Mesenchymal stem cell (in vitro differentiated cells and primary cell): ENCODE data around the gene SPECC1L.

Source experiments
- DNase-seq: peaks from one replicate; pipeline ENCODE4 v3.0.0-alpha.2; 2013
- H2AFZ ChIP-seq: one replicate; pipeline ENCODE4 v1.6.1; 2013; ENCODE audit warnings: low read depth, mild to moderate bottlenecking, control low read depth, inconsistent platforms, low read length, moderate library complexity
- H2AK5ac ChIP-seq: 2 replicates; pipeline ENCODE4 v1.6.1; 2013; ENCODE audit warnings: low read length, moderate library complexity, mild to moderate bottlenecking, inconsistent platforms; ENCODE audit not compliant: severe bottlenecking
- H2BK120ac ChIP-seq: one replicate; pipeline ENCODE4 v1.6.1; 2013; ENCODE audit warnings: low read depth, mild to moderate bottlenecking, inconsistent platforms, low read length, moderate library complexity
- H2BK12ac ChIP-seq, 2 experiments: one replicate each; pipeline ENCODE4 v1.6.1; 2013; ENCODE audit warnings: inconsistent platforms in 2 of 2, low read length in 2 of 2, mild to moderate bottlenecking in 2 of 2, moderate library complexity in 2 of 2, control low read depth in 1 of 2
- H2BK15ac ChIP-seq: one replicate; pipeline ENCODE4 v1.6.1; 2013; ENCODE audit warnings: mild to moderate bottlenecking, low read depth, inconsistent platforms; ENCODE audit not compliant: poor library complexity, severe bottlenecking
- H2BK5ac ChIP-seq: 2 replicates; pipeline ENCODE4 v1.6.1; 2013; ENCODE audit warnings: low read depth, mild to moderate bottlenecking, low read length, control low read depth, inconsistent platforms; ENCODE audit not compliant: poor library complexity, severe bottlenecking
- H3K14ac ChIP-seq, 2 experiments: one replicate each; pipeline ENCODE4 v1.6.1; 2013; ENCODE audit warnings: inconsistent platforms in 2 of 2, low read length in 2 of 2, control low read depth in 1 of 2, mild to moderate bottlenecking in 1 of 2, moderate library complexity in 1 of 2
- H3K18ac ChIP-seq, 2 experiments: one replicate each; pipeline ENCODE4 v1.6.1; 2013; ENCODE audit warnings: inconsistent platforms in 2 of 2, low read length in 2 of 2, control low read depth in 1 of 2, low read depth in 1 of 2, mild to moderate bottlenecking in 1 of 2
- H3K23ac ChIP-seq, 2 experiments: one replicate each; pipeline ENCODE4 v1.6.1; 2013; ENCODE audit warnings: inconsistent platforms in 2 of 2, low read length in 2 of 2, mild to moderate bottlenecking in 2 of 2, moderate library complexity in 2 of 2, control low read depth in 1 of 2
- H3K27ac ChIP-seq: 2 replicates; pipeline ENCODE4 v1.5.1; 2013; ENCODE audit warnings: mild to moderate bottlenecking, moderate library complexity, low read length, control low read depth, inconsistent platforms; ENCODE audit not compliant: poor library complexity, severe bottlenecking
- H3K27me3 ChIP-seq, 2 experiments: 2 replicates each; pipeline versions ENCODE4 v1.6.1 to v1.7.0; 2013; ENCODE audit warnings: low read length in 2 of 2, mild to moderate bottlenecking in 2 of 2, moderate library complexity in 2 of 2, control low read depth in 1 of 2, inconsistent platforms in 1 of 2; ENCODE audit not compliant: control insufficient read depth in 1 of 2, insufficient read depth in 1 of 2
- H3K36me3 ChIP-seq, 2 experiments: 2 replicates each; pipeline versions ENCODE4 v1.6.1 to v1.7.0; 2013; ENCODE audit warnings: low read length in 2 of 2, control low read depth in 1 of 2, inconsistent platforms in 1 of 2, low read depth in 1 of 2, mild to moderate bottlenecking in 1 of 2; ENCODE audit not compliant: insufficient read depth in 2 of 2, control insufficient read depth in 1 of 2
- H3K4ac ChIP-seq, 2 experiments: one replicate each; pipeline ENCODE4 v1.6.1; 2013; ENCODE audit warnings: inconsistent platforms in 2 of 2, low read length in 2 of 2, mild to moderate bottlenecking in 2 of 2, moderate library complexity in 2 of 2, control low read depth in 1 of 2, low read depth in 1 of 2
- H3K4me1 ChIP-seq: 2 replicates; pipeline ENCODE4 v1.6.1; 2013; ENCODE audit warnings: low read depth, low read length, control low read depth; ENCODE audit not compliant: control insufficient read depth, insufficient read depth
- H3K4me2 ChIP-seq: 2 replicates; pipeline ENCODE4 v1.6.1; 2013; ENCODE audit warnings: low read length, mild to moderate bottlenecking, inconsistent platforms; ENCODE audit not compliant: poor library complexity, severe bottlenecking
- H3K4me3 ChIP-seq, 2 experiments: 2 replicates each; pipeline versions ENCODE4 v1.5.1 to v1.7.0; 2013; ENCODE audit warnings: low read length in 2 of 2, mild to moderate bottlenecking in 2 of 2, control low read depth in 1 of 2, low read depth in 1 of 2; ENCODE audit not compliant: insufficient read depth in 1 of 2
- H3K79me1 ChIP-seq: replicated peaks from 2 replicates; pipeline ENCODE4 v1.6.1; 2013; ENCODE audit warnings: mild to moderate bottlenecking, control low read depth, low read length, inconsistent platforms; ENCODE audit not compliant: poor library complexity, severe bottlenecking
- H3K9ac ChIP-seq: 2 replicates; pipeline ENCODE4 v1.7.0; 2013; ENCODE audit warnings: mild to moderate bottlenecking, low read length, moderate library complexity
- H3K9me3 ChIP-seq: 2 replicates; pipeline ENCODE4 v1.7.0; 2013; ENCODE audit warnings: mild to moderate bottlenecking, low read length; ENCODE audit not compliant: control insufficient read depth
- H4K8ac ChIP-seq: one replicate; pipeline ENCODE4 v1.6.1; 2013; ENCODE audit warnings: inconsistent platforms, mild to moderate bottlenecking, low read length, moderate library complexity
- H4K91ac ChIP-seq: one replicate; pipeline ENCODE4 v1.6.1; 2013; ENCODE audit warnings: mild to moderate bottlenecking, low read length, inconsistent platforms
- WGBS: methylation state at CpG from one replicate; pipeline ENCODE4 v1.1.7; 2013; ENCODE audit warnings: mixed read lengths; 5-methylcytosine and 5-hydroxymethylcytosine counted together

SPECC1L gene

DNA sequence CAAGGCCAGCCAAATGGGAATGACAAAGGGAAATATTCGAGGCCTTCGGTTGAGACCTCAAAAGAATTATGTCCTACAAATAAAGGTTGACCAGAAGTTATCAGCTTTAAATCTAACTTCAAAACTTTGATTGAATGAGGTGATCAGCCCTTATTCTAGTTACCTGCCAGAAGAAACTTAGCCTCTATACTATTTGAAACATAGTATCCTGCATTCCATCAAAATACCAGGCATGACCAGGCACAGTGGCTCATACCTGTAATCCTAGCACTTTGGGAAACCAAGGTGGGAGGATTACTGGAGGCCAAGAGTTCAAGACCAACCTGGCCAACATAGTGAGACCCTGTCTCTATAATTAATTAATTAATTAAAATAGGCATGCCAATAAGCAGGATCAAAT lies 112.4 kb downstream of the SPECC1L start:
- H3K14ac ChIP-seq = no peak overlapping the region
- DNase-seq = no peak
- H4K8ac ChIP-seq = no peak overlapping the region
- H2BK5ac ChIP-seq = no peak overlapping the region
- H2BK12ac ChIP-seq = no peak overlapping the region
- H2BK120ac ChIP-seq = no peak overlapping the region
- no peak overlapping the region for H3K4me3 ChIP-seq
- H3K23ac ChIP-seq = no peak overlapping the region
- peaks cover 5% of the 10 kb centered on the region for H3K79me1 ChIP-seq
- H4K91ac ChIP-seq = no peak overlapping the region
- H3K4ac ChIP-seq = no peak overlapping the region
- 100% methylated on average over 2 of the region's 2 CpGs for WGBS
- H2BK15ac ChIP-seq = no peak overlapping the region
- peaks cover 5 to 35% of the 10 kb centered on the region in 2 experiments for H3K36me3 ChIP-seq
- no peak overlapping the region for H2AK5ac ChIP-seq
- H3K4me2 ChIP-seq = no peak overlapping the region
- H2AFZ ChIP-seq = no peak overlapping the region
- H3K27me3 ChIP-seq = no peaks in the 10 kb centered on the region
- H3K27ac ChIP-seq = no peak overlapping the region
- no peak overlapping the region for H3K9ac ChIP-seq
- H3K4me1 ChIP-seq = no peaks in the 10 kb centered on the region
- H3K18ac ChIP-seq = no peak overlapping the region
- no peaks in the 10 kb centered on the region for H3K9me3 ChIP-seq

DNA sequence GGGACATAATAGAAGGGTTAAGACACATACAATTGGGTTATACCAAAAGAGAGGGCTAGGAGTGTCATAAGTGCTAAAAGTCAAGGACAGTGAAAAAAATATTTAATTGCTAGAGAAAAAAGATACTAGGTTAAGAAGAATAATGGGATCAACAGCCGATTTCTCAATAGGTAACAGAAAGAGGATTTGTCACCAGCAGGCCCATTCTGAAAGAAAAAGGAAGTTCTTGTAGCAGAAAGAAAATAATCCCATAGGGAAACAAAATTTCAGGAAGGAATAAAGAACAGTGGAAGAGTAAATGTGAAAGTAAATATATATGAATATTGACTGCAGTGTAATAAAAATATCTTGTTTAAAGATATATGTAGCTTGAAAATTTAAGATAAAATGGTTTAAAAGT lies 113.5 kb downstream of the SPECC1L start:
- H3K14ac ChIP-seq = no peak overlapping the region
- no peak overlapping the region for H3K27ac ChIP-seq

DNA sequence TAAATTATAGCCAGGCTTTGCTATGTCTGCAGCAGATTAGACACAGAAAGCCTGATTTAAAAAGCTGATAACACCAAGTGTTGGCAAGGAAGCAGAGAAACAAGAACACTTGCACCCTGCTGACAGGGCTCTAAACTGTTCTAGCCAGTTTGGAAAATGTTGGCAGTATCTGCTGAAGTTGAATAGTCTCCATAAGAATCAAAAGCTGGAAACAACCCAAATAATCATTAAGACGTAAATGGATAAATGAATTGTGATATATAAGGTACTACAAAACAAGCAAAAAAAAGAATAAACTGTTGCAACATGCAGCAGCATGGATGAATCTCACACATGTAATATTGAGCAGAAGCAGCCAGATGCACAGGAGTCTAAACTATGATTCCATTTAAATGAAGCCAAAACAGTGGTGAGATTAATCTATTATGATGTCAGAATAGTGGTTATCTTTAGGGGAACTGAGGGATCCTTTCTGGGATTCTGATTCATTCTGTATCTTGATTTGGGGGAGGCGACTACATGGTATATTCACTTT lies 116.4 kb downstream of the SPECC1L start:
- Histone ChIP-seq H2AK5ac (no peak overlapping the region), H3K79me1 (peaks cover 9% of the 10 kb centered on the region), H3K14ac (no peak overlapping the region), H2BK5ac (no peak overlapping the region), H3K23ac (no peak overlapping the region), H3K18ac (no peak overlapping the region), H3K27me3 (no peaks in the 10 kb centered on the region), H3K4me1 (peaks cover 3% of the 10 kb centered on the region), H3K27ac (no peak overlapping the region), H2AFZ (no peak overlapping the region), H3K36me3 (peaks cover 5 to 9% of the 10 kb centered on the region in 2 experiments), H2BK15ac (no peak overlapping the region), H3K9ac (no peak overlapping the region), H4K8ac (no peak overlapping the region), H4K91ac (no peak overlapping the region), H2BK120ac (no peak overlapping the region), H3K4me3 (no peak overlapping the region), H3K4me2 (no peak overlapping the region), H3K4ac (no peak overlapping the region), H3K9me3 (no peaks in the 10 kb centered on the region), H2BK12ac (no peak overlapping the region)
- no peak for DNase-seq
- 100% methylated on average over 1 of the region's 2 CpGs for WGBS

More for the DNA sequence above, 113.5 kb downstream of the SPECC1L start:
- H2AFZ ChIP-seq = no peak overlapping the region
- no peak overlapping the region for H4K91ac ChIP-seq
- H3K27me3 ChIP-seq = no peaks in the 10 kb centered on the region
- H2BK15ac ChIP-seq = no peak overlapping the region
- H4K8ac ChIP-seq = no peak overlapping the region
- peaks cover 7% of the 10 kb centered on the region for H3K79me1 ChIP-seq
- no peak overlapping the region for H3K4me2 ChIP-seq
- no peak overlapping the region for H3K18ac ChIP-seq
- H3K4me3 ChIP-seq = no peak overlapping the region
- peaks cover 5 to 25% of the 10 kb centered on the region in 2 experiments for H3K36me3 ChIP-seq
- H3K23ac ChIP-seq = no peak overlapping the region
- no peaks in the 10 kb centered on the region for H3K9me3 ChIP-seq
- H2BK12ac ChIP-seq = no peak overlapping the region
- no peak overlapping the region for H2BK5ac ChIP-seq
- H3K4ac ChIP-seq = no peak overlapping the region
- DNase-seq = no peak
- WGBS = 100% methylated on average over 1 of the region's 1 CpG
- H2BK120ac ChIP-seq = no peak overlapping the region
- no peak overlapping the region for H2AK5ac ChIP-seq
- no peak overlapping the region for H3K9ac ChIP-seq
- H3K4me1 ChIP-seq = no peaks in the 10 kb centered on the region

DNA sequence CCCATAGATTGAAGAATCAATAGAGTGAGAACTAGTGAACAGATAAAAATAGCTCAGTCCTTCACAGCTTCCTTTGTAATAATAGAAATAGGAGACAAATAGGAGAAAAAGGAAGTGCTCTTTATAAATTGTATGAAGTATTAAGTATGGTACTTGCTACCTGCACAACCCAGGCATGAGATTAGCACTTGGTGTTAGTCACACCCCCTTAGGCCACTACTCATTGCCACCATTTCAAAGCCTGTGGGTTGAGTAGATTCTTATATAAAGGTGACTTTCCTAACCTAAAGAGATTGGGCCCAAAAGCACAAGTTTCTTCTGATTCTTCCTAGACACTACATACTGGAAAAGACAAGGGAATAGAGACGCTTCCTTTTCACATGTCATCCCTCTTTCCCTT lies 119.0 kb downstream of the SPECC1L start:
- Histone ChIP-seq H3K4me1 (peaks cover 3% of the 10 kb centered on the region), H3K9me3 (no peaks in the 10 kb centered on the region), H3K4me2 (no peak overlapping the region), H3K18ac (no peak overlapping the region), H2AFZ (no peak overlapping the region), H2BK15ac (no peak overlapping the region), H2BK12ac (no peak overlapping the region), H2BK5ac (no peak overlapping the region), H3K14ac (no peak overlapping the region), H3K36me3 (peaks cover 0 to 25% of the 10 kb centered on the region in 2 experiments), H4K8ac (no peak overlapping the region), H4K91ac (no peak overlapping the region), H3K27me3 (no peaks in the 10 kb centered on the region), H3K27ac (no peak overlapping the region), H3K23ac (no peak overlapping the region), H2BK120ac (no peak overlapping the region), H3K4ac (no peak overlapping the region), H2AK5ac (no peak overlapping the region), H3K79me1 (peaks cover 18% of the 10 kb centered on the region), H3K4me3 (no peak overlapping the region), H3K9ac (no peak overlapping the region)
- no peak for DNase-seq
- 100% methylated on average over 1 of the region's 1 CpG for WGBS
